GM18511 (cell line): ENCODE results near the gene RASSF5.
"Not testable (repeated sequence)": the region's sequence is repeated elsewhere in the genome, so short reads cannot be mapped to it uniquely, and the experiment has no call there.

Source experiments
- ATAC-seq: cut with Tn5 transposase; IDR thresholded peaks from one replicate; pipeline ENCODE4 v1.9.1; 2021; ENCODE audit warnings: mild to moderate bottlenecking, moderate library complexity; ENCODE audit not compliant: unreplicated experiment

The RASSF5 gene

DNA sequence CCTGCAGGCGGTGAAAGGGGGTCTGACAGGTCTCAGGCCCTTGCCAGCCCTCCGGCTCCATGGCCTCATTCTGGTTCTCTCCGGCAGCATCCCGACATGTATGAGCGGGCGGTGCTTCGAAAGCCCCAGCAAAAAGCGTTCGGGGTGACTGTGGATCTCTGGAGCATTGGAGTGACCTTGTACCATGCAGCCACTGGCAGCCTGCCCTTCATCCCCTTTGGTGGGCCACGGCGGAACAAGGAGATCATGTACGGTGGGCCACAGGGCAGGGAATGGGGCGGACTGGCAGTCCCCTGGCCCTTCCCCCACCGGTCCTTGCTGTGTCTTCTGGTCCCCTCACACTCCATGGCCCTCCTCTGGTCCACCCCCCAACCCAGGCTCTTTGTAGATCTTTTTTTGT, 30.7 kb upstream of the RASSF5 start:
- ATAC-seq: no peak

DNA sequence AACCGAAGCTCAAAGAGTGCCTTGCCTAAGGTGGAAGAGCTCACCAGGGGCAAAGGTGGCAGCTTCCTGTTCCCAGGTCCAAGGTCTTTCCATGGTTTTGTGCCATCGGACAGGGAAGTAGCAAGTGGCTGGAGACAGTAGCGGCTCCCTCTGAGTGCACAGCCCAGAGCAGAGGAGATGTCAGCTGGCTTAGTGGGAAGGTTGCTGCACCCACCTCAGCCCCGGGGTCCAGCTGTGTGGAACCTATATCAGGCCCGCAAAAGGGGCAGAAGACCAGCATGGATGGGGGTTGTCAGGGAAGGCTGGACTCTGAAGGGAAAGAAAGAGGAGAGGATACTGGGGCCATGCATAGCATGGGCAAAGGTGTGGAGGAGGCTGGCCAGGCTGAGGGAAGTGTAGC, 30.2 kb upstream of the RASSF5 start:
- no peak for ATAC-seq

DNA sequence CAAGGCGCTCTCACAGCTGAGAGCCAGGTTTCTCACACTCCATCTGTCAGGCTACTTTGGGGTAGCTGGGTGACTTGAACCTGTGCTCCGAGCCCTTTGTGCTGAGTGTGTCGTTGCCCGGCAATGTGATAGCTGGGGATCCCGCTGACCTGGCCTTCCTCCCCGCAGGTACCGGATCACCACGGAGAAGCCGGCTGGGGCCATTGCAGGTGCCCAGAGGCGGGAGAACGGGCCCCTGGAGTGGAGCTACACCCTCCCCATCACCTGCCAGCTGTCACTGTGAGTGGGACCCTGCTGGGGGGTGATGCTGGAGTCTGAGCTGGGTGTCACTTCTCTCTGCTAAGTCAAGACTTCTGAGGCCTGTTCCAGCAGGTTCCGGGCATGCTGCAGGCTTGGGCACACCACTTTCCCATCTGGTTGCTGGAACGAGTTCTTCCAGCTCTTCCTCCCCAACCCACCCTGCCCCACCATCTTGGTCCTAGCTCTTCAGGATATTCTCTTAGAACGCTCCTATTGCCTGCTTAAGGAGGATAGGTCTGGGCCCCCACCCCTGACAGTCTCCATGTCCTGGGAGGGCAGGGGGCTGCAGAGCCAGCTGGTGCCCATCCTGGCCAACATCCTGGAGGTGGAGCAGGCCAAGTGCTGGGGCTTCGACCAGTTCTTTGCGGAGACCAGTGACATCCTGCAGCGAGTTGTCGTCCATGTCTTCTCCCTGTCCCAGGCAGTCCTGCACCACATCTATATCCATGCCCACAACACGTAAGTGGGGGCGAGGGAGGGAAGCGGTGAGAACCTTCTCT, 29.6 kb upstream of the RASSF5 start:
- ATAC-seq: no peak

DNA sequence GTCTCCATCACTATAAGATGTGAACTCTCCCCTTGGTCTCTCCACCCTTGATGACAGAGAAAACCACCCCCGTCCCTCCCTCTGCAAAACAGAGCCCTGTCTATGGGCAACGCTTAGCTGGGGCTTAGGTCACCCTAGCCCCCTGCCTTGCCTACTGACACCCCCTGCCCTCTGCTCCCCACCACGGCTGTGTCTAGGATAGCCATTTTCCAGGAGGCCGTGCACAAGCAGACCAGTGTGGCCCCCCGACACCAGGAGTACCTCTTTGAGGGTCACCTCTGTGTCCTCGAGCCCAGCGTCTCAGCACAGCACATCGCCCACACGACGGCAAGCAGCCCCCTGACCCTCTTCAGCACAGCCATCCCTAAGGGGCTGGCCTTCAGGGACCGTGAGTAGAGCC, 28.6 kb upstream of the RASSF5 start:
- ATAC-seq: no peak

DNA sequence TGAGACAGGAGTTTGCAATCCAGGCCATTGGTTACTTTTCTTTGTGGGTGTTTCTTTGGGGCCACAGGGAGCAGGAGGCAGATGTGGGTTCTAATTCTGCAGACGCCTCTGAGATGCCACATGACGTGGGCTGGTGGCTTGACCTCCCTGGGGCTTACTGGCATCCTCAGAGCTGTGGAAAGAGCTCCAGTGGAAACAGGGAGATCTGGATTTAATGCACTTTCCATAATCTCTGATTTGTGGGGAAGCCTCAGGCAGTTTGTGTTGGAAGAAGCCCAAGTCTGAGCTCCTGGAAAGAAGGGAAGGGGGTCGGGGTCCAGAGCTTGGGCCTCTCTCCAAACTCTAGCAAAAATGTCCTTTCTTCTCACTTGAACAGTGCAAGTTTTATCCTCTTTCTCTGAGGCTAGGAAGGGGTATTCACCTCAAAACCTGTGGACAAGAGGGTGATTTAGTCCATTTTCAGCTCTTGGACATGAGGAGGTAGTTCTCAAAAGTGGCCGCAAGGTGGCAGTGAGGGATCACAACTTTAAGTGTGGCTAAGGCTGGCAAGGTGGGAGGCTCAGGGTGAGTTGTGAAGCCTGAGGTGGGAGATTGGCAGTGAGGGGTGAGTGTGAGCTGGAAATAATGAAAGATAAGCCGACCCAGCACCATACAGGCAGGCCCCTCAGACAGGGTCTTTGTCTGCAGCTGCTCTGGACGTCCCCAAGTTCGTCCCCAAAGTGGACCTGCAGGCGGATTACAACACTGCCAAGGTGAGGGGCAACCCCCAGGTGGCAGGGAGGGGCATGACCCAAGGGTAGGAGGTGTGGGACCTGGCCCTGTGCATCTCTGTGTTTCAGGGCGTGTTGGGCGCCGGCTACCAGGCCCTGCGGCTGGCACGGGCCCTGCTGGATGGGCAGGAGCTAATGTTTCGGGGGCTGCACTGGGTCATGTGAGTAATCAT, 27.9 kb upstream of the RASSF5 start:
- no peak for ATAC-seq

DNA sequence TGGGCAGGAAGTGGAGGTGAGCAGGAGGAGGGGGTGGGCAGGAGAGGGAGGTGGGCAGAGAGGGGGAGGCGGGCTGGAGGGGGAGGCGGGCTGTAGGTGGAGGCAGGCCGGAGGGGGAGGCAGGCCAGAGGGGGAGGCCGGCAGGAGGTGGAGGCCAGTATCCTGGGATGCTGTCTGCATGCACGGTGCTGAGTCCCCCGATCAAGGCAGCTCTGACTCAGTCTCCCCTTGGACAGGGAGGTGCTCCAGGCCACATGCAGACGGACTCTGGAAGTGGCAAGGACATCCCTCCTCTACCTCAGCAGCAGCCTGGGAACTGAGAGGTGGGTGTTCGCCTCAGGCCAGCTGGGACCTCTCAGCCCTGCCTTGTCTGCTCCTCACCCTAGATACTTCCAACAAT, 27.1 kb upstream of the RASSF5 start:
- no peak for ATAC-seq

DNA sequence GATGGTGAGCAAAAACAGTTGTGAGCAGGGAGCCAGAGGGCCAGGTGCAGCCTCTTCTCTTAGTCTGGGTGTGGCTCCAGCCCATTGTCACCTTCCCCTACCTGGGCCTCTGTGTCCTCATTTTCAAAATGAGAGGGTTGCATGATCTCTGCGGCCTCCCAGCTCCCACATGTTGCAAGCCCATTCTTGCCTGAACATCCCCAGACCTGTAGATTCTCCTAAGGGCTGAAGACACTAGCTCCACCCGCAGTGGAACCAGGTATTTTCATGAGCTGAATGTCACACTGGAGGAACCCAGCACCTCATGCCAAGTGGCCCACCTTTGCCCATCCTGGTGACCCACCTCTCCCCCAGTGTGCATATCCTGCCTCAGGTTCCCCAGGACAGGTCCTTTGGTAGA, 24.7 kb upstream of the RASSF5 start:
- ATAC-seq: no peak

DNA sequence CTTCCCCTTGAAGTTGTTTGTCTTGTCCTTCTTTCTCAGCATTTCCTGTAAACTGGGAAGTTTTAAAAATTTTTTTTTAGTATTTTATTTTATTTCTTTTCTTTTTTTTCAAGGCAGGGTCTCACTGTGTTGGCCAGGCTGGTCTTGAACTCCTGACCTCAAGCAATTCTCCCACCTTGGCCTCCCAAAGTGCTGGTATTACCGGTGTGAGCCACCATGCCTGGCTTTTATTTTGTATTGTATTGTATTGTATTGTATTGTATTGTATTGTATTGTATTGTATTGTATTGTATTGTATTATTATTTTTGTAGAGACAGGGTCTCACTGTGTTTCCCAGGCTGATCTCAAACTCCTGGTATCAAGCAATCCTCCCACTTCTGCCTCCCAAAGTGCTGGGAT, 23.5 kb upstream of the RASSF5 start:
- not testable (repeated sequence) for ATAC-seq

DNA sequence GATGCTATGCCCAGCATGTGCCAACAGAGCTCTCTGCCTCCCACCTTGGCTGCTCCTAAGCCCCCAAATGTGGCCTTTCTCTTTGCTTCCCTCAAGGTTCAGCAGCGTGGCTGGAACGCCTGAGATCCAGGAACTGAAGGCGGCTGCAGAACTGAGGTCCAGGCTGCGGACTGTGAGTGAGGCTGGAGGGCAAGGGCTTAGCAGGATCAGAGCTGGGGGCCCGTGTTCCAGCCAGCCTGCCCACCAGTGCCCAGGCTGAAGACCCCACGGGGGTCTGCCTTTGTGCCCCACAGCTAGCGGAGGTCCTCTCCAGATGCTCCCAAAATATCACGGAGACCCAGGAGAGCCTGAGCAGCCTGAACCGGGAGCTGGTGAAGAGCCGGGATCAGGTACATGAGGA, 22.4 kb upstream of the RASSF5 start:
- no peak for ATAC-seq

DNA sequence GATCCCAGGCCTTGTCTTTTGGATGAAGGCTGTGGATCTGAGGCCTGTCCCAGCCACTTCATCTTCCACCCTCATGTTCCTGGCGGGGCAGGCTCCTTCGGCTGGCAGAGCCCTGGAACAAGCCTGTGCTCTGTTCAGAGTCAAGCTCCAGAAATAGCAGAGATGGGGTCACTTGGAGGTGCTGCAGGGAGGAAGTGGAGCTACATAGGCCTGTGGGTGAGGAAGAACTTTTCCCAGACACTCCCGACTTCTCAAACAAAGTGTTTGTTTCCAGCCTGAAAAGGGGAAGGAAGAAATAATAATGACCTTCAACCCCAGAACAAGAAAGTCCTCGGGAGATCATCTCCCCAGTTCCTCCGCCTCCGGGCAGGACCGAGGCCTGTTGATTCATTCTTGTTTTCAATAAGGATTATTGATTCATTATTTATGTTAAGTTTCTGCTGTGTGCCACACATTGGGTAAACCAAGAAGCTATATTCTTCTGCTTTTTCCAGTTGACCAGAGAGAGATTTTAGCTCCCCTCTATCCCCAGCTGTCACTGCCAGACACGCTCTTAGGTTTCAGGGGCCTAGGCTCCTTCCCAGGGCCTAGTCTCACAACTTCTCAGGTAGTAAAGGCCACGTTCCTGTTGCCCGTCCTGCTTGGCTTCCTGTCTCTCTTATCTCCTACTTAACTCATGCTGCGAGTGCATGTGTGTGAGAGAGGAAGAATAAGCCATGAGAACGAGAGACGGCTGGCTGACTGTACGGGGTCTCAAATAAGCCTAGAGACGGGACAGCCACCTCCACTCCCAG, 20.1 kb upstream of the RASSF5 start:
- ATAC-seq: no peak

DNA sequence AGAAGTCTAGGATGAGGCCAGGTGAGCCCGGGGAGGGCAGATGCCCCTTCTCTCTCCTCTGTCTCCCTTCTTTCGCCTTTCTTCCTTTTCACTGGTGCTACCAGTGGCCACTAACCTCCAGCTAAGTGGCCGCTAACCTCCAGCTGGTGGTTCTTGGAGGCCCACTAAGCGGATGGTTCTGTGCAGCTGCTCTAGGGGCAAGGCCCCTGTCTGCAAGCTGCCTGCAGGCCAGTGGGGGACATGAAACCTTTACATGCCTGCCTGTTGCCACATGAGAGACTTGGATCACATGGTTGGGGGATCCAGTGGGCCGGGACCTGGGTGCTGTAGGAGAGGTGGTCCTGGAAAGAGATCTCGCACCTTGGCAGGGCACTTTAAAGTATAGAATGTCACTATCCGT, 19.4 kb upstream of the RASSF5 start:
- ATAC-seq: no peak

DNA sequence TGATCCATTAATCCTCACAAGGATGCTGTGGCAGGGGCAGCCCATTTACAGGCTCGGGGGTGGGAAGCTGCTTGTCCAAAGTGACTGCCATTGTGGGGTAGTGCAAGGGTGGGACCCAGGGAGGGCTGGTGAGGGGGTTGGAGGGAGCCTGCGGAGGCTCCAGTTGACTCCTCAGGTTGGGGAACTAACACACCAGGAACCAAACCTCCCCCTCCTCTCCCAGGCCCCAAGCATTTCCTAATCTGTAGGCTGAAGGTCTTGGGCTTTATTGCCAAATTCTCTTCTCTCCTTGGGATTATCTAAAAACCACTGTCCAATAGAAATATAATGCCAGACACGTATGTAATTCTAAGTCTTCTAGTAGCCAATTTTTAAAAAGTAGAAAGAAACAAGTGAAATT, 18.9 kb upstream of the RASSF5 start:
- no peak for ATAC-seq

DNA sequence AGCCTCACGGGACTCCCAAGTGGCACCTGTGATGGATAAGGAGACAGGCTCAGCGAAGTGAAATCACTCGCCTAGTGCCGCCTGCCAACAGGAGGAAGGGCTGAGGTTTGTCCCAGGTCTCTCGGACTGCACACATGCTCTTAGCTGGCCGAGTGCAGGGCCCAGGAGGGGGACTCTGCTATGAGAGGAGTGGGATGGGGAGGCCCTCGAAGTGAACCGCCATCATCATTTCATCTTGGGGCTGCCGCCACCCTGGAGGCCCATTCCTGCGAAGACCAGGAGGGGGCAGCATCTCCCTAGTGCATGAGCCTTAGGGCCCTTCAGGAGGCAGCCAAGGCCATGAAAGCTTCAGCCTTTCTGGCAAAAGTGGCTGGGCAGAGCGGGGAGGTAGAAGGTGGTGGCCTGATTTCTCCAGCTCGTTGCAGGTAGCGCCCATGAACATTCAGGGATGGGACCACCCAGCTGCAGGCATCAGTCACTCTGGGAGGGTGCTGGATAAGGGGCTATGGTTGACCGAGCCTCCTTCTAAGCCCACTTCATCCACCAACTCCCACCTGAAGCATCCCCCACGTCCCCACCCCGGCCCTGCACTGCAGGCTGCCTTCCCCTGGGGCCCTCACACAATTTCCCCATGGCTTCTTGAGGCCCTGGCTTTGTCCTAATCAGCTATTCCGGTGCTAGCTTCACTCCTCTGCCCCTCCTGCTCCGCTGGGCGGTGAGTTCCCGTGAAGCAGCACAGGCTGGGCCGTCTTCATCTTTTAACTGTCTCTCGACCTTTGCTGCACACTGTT, 17.2 kb upstream of the RASSF5 start:
- ATAC-seq: no peak

DNA sequence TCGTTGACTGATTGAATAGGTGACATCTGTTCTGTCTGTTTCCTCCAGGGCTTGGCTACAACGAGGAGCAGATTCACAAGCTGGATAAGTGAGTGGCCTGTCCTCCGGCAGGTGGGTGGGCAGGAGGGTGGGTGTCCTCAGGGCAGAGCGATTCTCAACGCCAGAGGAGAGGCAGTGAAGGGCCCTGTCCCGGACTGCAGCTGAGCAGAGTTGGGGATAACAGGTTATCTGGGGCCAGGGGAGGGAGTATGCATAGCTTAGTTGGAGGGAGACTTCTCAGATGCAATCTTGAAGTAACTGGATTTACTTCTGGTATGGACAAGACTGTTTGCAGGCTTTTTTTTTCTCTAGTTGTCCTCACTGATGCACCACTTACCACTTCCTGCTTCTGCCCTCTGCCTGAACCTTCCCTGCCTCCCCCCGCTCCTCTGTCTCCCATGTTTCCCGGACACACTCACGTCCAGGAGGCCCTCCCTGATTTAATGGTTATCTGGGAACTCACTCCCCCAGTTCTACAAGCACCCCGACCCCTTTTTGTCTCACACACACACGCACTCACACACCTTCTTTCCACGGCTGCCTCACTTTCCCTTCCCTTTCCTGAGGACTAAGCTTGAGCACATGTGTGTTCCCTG, 16.4 kb upstream of the RASSF5 start:
- ATAC-seq: no peak

DNA sequence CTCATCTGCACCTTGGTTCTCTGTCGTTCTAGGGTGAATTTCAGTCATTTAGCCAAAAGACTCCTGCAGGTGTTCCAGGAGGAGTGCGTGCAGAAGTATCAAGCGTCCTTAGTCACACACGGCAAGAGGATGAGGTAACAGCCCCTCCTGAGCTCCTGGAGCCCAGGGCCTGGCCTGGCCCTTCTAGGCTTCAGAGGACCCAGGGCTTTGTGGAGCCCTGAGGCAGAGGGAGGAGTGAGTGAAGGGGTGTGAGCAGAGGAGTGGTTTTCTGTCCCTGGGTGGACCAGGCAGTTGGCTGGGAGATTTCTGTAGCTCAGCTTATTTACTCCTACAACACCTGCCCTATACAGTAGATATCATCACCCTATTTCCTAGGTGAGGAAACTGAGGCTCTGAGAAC, 15.7 kb upstream of the RASSF5 start:
- ATAC-seq: no peak

DNA sequence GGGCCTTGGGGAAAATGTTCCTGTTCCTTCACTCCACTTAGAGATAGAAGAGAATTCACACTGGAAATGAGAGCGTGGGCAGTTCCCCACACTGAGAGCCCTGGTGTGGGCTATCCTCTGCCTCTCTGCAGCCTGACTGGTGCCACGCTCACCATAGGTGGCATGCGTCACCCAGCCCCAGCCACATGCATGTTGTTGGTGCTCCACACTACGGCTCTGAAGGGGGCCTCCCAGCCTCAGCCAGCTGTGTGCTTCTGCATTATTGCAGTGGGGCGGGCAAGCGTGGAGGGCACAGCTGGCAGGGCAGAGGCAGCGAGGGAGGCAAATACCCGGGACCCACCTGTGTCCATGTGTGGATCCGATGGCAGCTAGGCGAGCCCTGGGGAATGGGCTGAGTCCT, 14.7 kb upstream of the RASSF5 start:
- no peak for ATAC-seq

DNA sequence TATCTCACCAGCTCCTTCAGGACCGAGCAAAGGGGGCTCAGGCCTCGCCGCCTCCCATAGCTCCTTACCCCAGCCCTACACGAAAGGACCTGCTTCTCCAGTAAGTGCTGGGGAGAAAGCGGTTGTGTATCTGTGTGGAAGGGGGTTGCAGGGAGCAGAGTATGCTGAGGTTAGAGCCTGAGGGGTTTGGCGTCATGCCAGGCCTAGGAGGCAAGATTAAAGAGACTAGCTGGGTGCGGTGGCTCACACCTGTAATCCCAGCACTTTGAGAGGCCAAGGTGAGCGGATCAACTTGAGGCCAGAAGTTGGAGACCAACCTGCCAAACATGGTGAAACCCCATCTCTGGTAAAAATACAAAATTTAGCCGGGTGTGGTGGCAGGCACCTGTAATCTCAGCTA, 14.1 kb upstream of the RASSF5 start:
- ATAC-seq: no peak

DNA sequence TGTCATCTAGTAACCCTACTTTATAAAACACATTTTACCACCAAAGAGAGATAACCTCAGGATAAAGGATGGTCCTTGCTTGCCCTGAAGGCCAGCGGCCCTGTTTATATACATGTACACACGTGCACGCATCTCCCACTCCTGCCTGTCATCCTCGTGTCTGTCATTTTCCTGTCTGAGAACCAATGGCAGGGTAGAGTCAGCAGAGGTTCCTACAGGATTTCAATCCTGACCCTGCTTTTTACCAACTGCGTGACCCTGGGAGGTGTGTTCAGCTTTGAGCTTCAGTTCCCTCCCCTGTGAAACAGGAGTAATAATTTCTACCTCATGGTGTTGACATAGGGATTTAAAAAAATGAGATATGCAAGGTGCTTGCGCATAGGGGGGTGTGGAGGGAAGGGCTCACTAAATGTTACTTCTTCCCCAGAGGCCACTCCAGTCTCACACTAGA, 12.3 kb upstream of the RASSF5 start:
- ATAC-seq: no peak

DNA sequence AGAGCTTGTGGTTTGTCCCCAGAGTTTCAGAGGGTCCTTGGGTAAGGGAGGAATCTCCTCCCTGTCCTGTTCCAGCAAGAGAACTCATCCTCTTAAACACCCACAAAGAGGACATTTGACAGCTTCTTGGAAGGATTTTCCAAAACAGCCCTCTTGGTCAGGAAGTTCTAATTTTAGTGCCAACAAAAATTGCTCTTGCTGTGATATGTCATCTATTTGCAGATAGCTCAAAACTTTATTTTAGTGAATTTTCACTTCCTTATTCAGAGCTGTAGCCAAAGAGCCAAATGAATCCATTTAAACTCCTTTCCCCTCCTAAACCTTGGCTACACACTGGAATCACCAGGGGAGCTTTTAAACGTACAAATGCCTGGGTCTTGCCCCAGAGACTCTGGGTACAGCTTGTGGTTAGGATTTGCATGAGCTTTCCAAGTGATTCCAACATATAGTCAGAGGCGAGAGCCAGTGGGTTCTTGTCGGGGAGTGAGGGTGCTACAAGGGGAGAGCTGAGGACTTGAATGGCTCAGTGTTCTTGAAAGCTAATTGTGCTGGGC, 11.8 kb upstream of the RASSF5 start:
- peak; percentile 26 for ATAC-seq
